Ectodermal cell (in vitro differentiated cells): ENCODE measurements around the gene RAD51B.

Experiments used
- H3K27ac ChIP-seq: 2 replicates; pipeline ENCODE4 v1.7.0; 2013; ENCODE audit warnings: mild to moderate bottlenecking, low read depth, low read length; ENCODE audit not compliant: insufficient read depth, poor library complexity, severe bottlenecking
- H3K27me3 ChIP-seq: 2 replicates; pipeline ENCODE4 v1.7.0; 2013; ENCODE audit warnings: mild to moderate bottlenecking, low read length; ENCODE audit not compliant: insufficient read depth, control insufficient read depth, poor library complexity, severe bottlenecking
- H3K36me3 ChIP-seq: one replicate; pipeline ENCODE4 v1.7.0; 2013; ENCODE audit warnings: low read length; ENCODE audit not compliant: control insufficient read depth, insufficient read depth
- H3K4me1 ChIP-seq: one replicate; pipeline ENCODE4 v1.7.0; 2013; ENCODE audit warnings: low read length; ENCODE audit not compliant: control insufficient read depth, insufficient read depth
- H3K4me3 ChIP-seq: 2 replicates; pipeline ENCODE4 v1.7.0; 2013; ENCODE audit warnings: low read depth, low read length, control low read depth; ENCODE audit not compliant: insufficient read depth
- H3K9me3 ChIP-seq: 2 replicates; pipeline ENCODE4 v1.7.0; 2013; ENCODE audit warnings: mild to moderate bottlenecking, low read length, moderate library complexity; ENCODE audit not compliant: control insufficient read depth
- WGBS, 2 experiments: methylation state at CpG; one replicate each; pipeline ENCODE4 v1.1.7; 2013; ENCODE audit warnings: missing lambda C conversion rate in 2 of 2; 5-methylcytosine and 5-hydroxymethylcytosine counted together

Gene RAD51B

DNA sequence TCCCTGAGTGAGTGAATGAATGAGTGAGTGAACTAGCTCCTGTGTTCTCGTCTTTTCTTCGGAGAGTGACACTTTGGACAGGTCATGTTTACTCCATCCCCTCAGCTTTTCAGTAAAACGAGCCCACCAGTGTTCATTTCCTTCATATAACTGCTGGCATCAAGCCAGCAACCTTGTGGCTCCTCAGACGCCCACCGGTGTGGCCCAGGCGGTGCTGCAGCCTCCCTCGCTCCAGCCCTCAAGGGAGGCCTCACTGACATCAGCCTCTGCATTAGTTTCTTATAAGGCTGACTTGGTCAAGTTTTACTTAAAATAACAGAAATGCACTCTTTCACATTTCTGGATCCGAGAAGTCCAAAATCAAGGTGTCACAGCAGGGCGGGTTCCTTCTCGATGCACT lies 785.2 kb downstream of the RAD51B start:
- H3K27ac ChIP-seq, result no peak overlapping the region
- no peaks in the 10 kb centered on the region for H3K36me3 ChIP-seq
- H3K4me1 ChIP-seq, result peaks cover 33% of the 10 kb centered on the region
- no peak overlapping the region for H3K4me3 ChIP-seq
- H3K27me3 ChIP-seq, result no peaks in the 10 kb centered on the region
- WGBS, 2 experiments, result 83% methylated on average over 9 to 10 of the region's 10 CpGs
- H3K9me3 ChIP-seq, result no peaks in the 10 kb centered on the region

DNA sequence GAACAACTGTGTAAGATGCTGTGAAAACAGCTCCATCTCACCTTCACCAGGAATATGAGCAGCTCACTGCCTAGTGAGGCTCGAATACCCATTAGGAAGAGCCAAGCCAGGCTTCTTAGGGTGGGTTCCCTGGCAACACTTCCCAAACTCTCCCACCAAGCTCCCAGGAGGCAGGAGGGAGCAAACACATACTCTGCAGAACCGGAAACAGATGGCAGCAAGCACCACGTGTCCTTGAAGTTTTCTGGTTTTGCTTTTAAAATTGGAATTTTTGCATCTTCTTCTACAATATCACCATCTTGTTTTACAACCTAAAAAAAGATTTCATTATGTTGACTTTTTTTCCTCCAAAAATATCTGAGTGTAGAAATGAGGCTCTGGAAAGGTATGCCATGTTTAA lies 786.6 kb downstream of the RAD51B start:
- Histone ChIP-seq H3K36me3 (no peaks in the 10 kb centered on the region), H3K9me3 (no peaks in the 10 kb centered on the region), H3K27me3 (no peaks in the 10 kb centered on the region), H3K27ac (no peak overlapping the region), H3K4me3 (no peak overlapping the region), H3K4me1 (peaks cover 28% of the 10 kb centered on the region)
- WGBS, 2 experiments, result 93 to 97% methylated on average over 3 of the region's 3 CpGs

DNA sequence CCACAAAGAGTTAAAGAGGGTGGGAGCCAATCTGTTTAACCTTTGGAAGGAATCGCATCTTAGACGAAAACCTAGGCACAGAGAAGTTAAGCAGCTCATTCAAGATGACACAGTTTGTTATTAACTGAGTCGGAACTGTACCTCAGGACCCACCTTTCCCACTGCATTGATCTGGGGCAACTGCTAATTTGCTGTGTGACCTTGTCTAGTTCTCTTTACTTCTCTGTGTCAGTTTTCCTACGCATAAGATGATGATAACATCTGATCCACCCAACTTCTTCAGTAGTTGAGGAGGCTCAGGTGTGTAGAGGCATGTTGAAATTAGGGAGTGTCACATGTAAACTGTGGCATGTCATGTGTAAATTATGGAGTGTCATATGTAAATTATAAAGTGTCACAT lies 787.1 kb downstream of the RAD51B start:
- Histone ChIP-seq H3K4me1 (peaks cover 32% of the 10 kb centered on the region), H3K4me3 (no peak overlapping the region), H3K9me3 (no peaks in the 10 kb centered on the region), H3K36me3 (no peaks in the 10 kb centered on the region), H3K27ac (no peak overlapping the region), H3K27me3 (no peaks in the 10 kb centered on the region)
- WGBS, 2 experiments, result 94% methylated on average over 4 of the region's 4 CpGs

DNA sequence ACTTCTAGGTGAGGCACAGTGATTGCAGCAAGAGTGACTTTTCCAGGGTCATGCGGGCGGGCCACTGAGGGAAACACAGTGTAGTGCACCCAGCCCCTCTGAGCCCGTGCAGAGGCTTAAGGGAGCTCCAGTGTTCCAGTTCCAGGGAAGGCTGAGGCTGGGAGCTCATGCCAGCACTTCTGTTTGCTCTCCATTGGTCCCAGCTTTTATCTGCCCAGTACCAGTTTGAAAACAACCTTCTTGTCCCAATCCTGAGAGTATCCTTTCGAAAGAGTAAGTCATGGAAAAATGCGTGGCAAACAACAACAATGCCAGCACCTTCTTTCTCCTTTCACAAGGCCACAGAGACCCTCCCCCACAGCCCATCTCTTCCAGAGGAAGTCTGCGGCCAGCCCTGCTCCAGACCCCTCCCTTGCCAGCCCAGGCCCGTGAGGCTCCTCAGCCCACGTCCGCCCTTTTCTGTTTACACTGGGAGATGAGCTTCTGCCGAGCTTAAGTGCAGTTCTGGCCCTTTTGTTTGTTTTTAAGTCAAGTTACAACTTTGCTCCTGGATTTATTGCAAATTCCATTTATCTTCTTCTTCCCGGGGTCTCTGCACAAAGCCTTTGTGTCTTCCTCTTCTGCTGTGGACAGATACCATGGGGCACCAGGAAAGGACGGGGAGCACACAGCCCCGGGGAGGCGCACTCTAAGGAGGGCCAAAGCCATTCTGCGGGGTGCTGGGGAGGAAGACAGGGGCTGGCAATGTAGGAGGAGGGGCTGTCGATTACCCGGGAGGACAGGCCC lies 787.7 kb downstream of the RAD51B start:
- no peaks in the 10 kb centered on the region for H3K9me3 ChIP-seq
- no peaks in the 10 kb centered on the region for H3K36me3 ChIP-seq
- H3K27ac ChIP-seq, result no peak overlapping the region
- no peak overlapping the region for H3K4me3 ChIP-seq
- no peaks in the 10 kb centered on the region for H3K27me3 ChIP-seq
- peaks cover 33% of the 10 kb centered on the region for H3K4me1 ChIP-seq
- WGBS, 2 experiments, result 58 to 64% methylated on average over 17 of the region's 17 CpGs

DNA sequence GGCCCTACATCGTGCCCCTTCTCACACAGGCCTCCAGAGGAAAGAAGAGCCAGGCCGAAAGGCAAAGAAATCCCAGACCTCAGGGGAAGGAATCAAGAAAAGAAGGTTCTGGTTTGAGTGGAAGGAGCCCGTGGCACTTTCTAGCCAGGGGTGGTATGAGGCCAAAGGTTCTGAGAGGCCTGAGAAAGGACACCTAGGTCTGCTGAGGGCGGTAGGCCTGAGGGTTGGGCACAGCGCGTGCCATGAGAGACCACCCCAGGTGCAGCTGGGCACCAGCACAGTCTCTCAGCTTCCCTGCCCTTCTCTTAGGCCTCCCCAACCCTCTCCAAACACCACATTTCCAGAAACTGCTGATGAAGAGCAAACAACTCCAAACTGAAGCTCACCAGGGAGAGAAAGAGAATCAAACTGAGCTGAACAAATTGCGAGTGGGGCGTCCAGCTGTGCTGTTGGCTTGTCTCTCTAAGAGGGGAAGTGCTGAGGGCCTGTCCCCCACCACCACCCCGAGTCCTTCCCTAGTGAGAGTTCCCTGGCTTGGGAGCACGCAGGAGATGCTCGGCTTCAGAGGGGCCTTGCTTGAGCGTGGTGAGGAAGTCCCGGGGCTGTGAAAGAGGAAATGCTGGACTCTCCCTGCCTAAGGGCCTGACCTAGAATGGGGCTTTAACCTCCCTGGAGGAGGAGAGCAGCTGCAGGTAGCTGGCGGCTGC lies 788.4 kb downstream of the RAD51B start:
- Histone ChIP-seq H3K27me3 (no peaks in the 10 kb centered on the region), H3K27ac (no peak overlapping the region), H3K9me3 (no peaks in the 10 kb centered on the region), H3K36me3 (no peaks in the 10 kb centered on the region), H3K4me3 (no peak overlapping the region), H3K4me1 (peaks cover 33% of the 10 kb centered on the region)
- 85 to 86% methylated on average over 14 of the region's 14 CpGs for WGBS, 2 experiments

DNA sequence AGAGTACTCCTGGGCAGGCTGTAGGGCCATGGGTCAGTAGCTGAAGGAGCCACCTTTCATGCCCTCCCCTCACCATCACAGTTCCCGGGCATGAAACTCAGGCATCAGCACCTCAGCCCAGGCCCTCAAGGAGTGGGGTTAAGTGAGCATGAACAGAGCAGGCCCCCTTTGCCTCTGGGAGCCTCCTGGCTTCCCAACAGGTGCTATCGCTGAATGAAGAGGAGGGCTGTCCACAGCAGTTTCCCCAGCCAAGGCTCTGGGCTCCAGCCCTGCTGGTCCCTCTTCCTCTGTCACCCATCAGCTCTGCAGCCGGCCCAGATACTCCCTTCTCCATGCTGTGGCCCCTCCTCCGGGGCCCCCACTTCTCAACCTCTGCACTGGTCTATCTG lies 789.0 kb downstream of the RAD51B start:
- Histone ChIP-seq H3K4me3 (no peak overlapping the region), H3K36me3 (no peaks in the 10 kb centered on the region), H3K9me3 (no peaks in the 10 kb centered on the region), H3K27ac (no peak overlapping the region), H3K4me1 (peaks cover 33% of the 10 kb centered on the region), H3K27me3 (no peaks in the 10 kb centered on the region)
- 94% methylated on average over 4 of the region's 4 CpGs for WGBS, 2 experiments

DNA sequence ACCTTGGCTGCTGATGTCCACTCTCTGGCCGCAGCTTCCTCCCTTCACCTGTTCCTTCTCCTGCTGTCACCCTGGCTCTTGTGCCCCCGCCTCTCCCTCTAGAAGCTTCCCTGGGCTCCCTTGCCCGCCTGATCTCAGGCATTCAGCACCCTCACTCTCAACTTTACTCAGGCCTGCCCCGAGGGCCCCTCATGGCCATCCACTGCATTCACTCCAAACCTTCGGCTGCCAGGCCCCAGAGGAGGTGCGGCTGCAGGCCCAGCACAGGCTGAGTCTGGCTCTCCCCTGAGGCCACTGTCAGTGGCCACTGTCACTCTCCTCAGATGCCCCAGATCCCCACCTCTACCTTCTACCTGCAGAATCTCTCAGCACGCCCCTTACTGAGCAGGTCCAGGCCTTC lies 789.4 kb downstream of the RAD51B start:
- H3K27me3 ChIP-seq, result no peaks in the 10 kb centered on the region
- H3K27ac ChIP-seq, result no peak overlapping the region
- no peaks in the 10 kb centered on the region for H3K9me3 ChIP-seq
- WGBS, 2 experiments, result 92 to 94% methylated on average over 7 of the region's 7 CpGs
- peaks cover 33% of the 10 kb centered on the region for H3K4me1 ChIP-seq
- no peak overlapping the region for H3K4me3 ChIP-seq
- no peaks in the 10 kb centered on the region for H3K36me3 ChIP-seq

DNA sequence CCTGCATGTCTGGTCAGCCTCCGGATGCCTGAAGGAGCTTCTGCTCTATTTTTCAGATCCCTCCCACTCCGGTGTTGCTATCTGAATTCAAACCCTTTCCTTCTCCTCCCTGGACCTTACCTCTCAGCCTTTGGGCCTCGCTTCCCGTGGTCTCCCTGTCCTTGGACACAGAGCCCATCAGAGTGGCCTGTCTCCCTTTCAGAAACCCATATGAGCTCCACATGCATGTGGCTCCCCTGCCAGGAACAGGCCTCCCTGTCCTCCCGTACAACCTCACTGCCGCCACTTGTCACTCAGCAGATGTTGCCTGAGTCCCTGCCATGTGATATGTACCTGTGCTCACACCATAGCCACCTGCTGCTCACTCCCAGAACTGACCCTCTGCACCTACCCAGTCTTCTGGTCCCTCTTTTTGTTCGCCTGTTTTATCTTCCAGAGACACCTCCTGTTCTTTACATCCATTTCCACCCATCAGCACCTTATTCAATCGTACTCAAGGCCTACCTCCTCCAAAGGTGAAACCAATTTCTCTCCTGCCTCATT lies 790.7 kb downstream of the RAD51B start:
- H3K4me1 ChIP-seq, result peaks cover 33% of the 10 kb centered on the region
- no peaks in the 10 kb centered on the region for H3K36me3 ChIP-seq
- peaks cover 5% of the 10 kb centered on the region for H3K9me3 ChIP-seq
- H3K27me3 ChIP-seq, result no peaks in the 10 kb centered on the region
- 92 to 93% methylated on average over 8 of the region's 8 CpGs for WGBS, 2 experiments
- H3K27ac ChIP-seq, result no peak overlapping the region
- no peak overlapping the region for H3K4me3 ChIP-seq

DNA sequence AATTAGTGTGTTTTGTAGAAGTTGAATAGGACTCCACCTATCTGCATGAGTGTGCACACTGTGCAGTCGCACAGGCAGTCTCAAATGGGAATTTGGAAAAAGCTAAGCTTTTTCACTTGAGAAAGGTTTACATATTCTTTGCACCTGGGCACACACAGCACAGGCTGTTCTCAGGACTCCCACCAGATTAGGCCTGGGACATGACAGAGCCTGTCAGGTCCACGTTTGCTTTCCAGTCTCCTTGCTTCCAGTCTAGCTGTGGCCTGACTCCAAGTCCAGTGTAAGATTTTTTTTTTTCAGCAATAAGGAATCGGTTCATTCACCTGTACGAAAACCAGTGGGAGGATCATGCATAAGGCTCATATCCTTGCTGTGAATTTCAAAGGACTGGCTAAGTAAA lies 792.0 kb downstream of the RAD51B start:
- peaks cover 5% of the 10 kb centered on the region for H3K9me3 ChIP-seq
- 92 to 94% methylated on average over 4 of the region's 4 CpGs for WGBS, 2 experiments
- no peak overlapping the region for H3K4me3 ChIP-seq
- H3K4me1 ChIP-seq, result peaks cover 33% of the 10 kb centered on the region
- H3K27ac ChIP-seq, result no peak overlapping the region
- H3K27me3 ChIP-seq, result no peaks in the 10 kb centered on the region
- no peaks in the 10 kb centered on the region for H3K36me3 ChIP-seq

DNA sequence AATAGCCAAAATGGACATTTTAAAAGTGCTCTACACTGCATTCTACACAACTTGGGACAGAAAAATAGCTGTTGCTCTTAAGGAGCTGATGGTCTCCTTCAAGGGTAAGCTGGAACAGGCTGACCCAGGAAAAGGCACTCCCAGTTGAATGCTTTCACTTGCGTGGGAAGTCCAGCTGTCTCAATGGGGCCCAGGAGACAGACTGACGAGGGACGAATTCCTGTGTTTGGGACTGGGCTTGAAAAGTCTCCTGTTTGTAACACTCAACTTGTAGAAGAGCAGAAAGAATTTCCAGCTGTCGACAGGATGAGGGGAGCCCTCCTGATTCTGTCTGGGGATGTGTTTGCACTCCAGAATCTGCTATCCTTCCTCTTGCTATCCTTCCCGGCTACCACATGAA lies 792.5 kb downstream of the RAD51B start:
- Histone ChIP-seq H3K36me3 (no peaks in the 10 kb centered on the region), H3K27ac (no peak overlapping the region)

More for the DNA sequence above, 792.5 kb downstream of the RAD51B start:
- 80 to 81% methylated on average over 5 of the region's 5 CpGs for WGBS, 2 experiments
- H3K4me1 ChIP-seq, result peaks cover 28% of the 10 kb centered on the region
- H3K4me3 ChIP-seq, result no peak overlapping the region
- H3K9me3 ChIP-seq, result peaks cover 5% of the 10 kb centered on the region
- no peaks in the 10 kb centered on the region for H3K27me3 ChIP-seq
